NCI-H2227 (cell line): ENCODE data around the gene PLEKHJ1.

Experiments
- DNase-seq: peaks from one replicate; lab custom pipeline; 2025; ENCODE audit not compliant: unreplicated experiment; lab: John Stamatoyannopoulos, UW

Gene PLEKHJ1

GRCh38 chr19:2224754-2225349 lies 11.3 kb downstream of the PLEKHJ1 start:
- DNase-seq = no peak

GRCh38 chr19:2223959-2224358 lies 12.2 kb downstream of the PLEKHJ1 start:
- DNase-seq = no peak

GRCh38 chr19:2223391-2223790 lies 12.7 kb downstream of the PLEKHJ1 start:
- no peak for DNase-seq

DNA sequence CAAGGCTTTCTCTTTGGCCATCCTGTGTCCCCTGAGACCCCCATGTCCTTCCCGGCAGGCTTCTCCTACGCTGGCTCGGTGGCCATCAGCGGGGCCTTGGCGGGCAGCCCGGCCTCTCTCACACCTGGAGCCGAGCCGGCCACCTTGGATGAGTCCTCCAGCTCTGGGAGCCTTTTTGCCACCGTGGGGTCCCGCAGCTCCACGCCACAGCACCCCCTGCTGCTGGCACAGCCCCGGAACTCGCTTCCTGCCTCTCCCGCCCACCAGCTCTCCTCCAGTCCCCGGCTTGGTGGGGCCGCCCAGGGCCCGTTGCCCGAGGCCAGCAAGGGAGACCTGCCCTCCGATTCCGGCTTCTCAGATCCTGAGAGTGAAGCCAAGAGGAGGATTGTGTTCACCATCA lies 14.2 kb downstream of the PLEKHJ1 start:
- no peak for DNase-seq

GRCh38 chr19:2221250-2221831 lies 14.8 kb downstream of the PLEKHJ1 start:
- no peak for DNase-seq

DNA sequence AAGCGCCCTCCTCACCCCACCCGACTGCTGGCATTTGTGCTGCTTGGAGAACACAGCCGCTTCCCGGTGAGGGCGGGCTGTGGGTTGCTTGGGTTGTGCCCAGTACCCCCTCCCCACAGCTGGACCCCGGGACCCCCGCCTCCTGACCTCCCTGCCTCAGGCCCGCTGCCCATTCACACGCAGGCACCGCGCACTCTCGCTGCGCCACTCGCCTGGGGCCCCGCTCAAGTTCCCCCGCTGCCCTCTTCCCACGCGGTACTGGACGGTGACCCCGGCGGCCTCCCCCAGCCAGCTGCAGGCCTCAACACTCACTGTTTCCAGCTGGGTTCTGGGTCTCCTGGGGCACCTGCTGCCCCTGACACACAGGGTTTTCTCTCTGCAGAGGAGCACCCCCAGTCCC lies 16.4 kb downstream of the PLEKHJ1 start:
- DNase-seq = no peak

DNA sequence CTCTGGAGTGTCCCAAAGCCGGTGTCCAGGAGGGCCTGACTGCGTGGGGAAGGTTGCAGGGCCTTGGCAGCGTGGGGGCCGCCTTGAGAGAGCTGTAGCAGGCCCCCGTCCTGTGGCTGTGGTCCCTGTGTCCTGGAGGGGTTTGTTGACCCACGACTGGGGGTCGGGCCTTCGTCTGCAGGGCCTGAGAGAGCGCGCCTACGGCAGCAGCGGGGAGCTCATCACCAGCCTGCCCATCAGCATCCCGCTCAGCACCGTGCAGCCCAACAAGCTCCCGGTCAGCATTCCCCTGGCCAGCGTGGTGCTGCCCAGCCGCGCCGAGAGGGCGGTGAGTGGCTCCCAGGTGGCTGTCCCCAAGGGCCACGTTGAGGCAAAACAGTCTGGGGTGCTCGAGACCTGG lies 18.5 kb downstream of the PLEKHJ1 start:
- no peak for DNase-seq

- DNase-seq = no peak
Observed at GRCh38 chr19:2216361-2217225, 19.5 kb downstream of the PLEKHJ1 start.

DNA sequence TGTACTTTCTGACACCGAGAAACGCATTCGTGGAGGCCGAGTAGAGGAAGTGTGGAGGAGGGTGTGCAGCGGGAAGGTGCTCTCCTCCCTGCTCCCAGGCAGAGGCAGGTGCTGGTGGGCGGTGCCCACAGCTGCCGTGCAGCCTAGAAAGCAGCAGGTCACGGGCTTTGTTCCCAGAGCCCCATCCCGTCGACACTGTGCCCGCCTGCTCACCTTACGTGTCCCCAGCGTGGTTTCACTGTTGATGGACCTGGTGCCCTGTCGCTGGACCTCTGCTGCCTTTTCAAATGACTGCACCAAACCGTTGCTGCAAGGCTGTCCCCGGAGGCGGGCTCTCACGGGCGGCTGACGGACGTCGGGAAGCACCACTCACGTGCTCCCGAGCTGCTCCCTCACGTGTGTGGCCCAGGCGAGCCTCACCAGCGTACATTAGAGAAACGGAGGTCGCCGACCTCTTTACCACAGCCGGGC lies 20.8 kb downstream of the PLEKHJ1 start:
- DNase-seq = peak; percentile 27

GRCh38 chr19:2214251-2214650 lies 21.9 kb downstream of the PLEKHJ1 start:
- no peak for DNase-seq

GRCh38 chr19:2213799-2214198 lies 22.3 kb downstream of the PLEKHJ1 start:
- DNase-seq = no peak

- no peak for DNase-seq
Observed at GRCh38 chr19:2212861-2213711, 23.0 kb downstream of the PLEKHJ1 start.

- DNase-seq = no peak
Observed at GRCh38 chr19:2210987-2211740, 25.0 kb downstream of the PLEKHJ1 start.

DNA sequence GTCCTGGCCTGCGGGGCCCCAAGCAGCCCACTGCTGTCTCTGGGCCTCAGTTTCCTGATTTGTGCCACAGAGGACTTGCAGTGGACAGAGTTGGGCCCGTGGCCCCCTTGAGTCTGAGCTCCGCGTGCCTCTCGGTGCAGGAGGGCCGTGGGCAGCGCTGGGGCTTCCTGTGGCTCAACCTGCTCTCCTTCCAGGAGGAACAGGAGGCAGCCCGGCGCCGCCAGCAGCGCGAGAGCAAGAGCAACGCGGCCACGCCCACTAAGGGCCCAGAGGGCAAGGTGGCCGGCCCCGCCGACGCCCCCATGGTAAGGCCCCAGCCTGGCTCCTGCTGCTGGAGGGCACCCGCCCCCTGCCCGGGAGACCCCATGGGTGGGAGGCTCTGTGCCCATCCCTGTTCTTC lies 25.9 kb downstream of the PLEKHJ1 start:
- DNase-seq = no peak

GRCh38 chr19:2209408-2209807 lies 26.7 kb downstream of the PLEKHJ1 start:
- DNase-seq = no peak

DNA sequence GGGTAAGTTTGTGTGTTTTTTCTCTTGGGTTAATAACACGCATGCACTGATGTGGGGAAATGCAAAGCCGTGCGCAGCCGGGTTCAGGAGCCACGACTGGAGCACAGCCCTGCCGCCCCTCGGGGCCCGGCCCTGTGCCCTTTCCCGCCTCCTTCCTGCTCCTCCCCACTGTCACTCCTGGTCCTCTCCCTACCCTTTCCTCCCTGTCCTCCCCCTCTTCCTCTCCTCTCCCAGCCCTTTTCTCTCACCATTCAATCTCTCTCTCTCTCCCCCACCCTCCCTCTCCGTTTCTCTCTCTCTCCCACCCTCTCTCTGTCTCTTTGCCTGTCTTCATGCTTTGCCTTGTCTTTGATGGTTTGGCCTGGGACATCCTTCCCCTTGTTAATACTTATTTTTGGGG lies 27.2 kb downstream of the PLEKHJ1 start:
- no peak for DNase-seq

- peak; percentile 76 for DNase-seq
Observed at GRCh38 chr19:2207991-2208860, 27.9 kb downstream of the PLEKHJ1 start.

DNA sequence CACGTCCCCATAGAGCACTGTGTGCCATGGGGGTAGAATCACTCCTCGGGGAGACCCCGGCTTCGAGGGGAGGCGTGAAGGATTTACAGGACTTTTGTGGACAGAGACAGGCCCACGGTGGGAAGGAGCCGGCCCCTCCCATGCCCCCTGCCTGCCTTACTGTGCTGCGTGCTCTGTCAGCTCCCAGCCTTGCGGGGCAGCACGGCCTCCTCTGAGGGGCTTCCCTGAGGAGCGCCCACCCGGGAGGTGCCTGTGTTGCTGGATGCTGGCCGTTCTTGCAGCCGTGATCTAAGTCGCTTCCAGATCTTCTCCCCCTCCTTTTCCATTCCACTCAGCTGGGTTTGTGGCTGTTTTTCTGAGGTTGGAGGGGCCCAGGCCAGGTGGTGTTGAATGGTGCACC lies 29.1 kb downstream of the PLEKHJ1 start:
- DNase-seq = no peak

- DNase-seq = no peak
Observed at GRCh38 chr19:2202366-2202765, 33.8 kb downstream of the PLEKHJ1 start.
